PC-9 (cell line): Measurements from ENCODE around the gene SERPINE1. TPM values are rescaled to one million over a fixed set of nuclear protein-coding genes. Genes with fewer than 3 reads are reported as not detected.

ENCODE experiments used
- BruUV-seq: library from RNA; stranded (reverse); fragments of 400-500 nt; replicated peaks from 2 replicates; lab custom pipeline; 2021; lab: Mats Ljungman, UMichigan
- CTCF ChIA-PET: fragments of 300-600 bp; sonication (Branson Sonifier 250); formaldehyde crosslinking; loops from one replicate; lab custom pipeline; 2022; ENCODE audit warnings: antibody characterized with exemption; lab: Charles Lee
- POLR2A ChIA-PET: fragments of 300-600 bp; sonication (Branson Sonifier 250); formaldehyde crosslinking; loops from one replicate; lab custom pipeline; 2022; ENCODE audit warnings: antibody characterized with exemption; ENCODE audit not compliant: unreplicated experiment; lab: Charles Lee
- DNase-seq, 2 experiments: peaks; one replicate each; pipeline versions ENCODE4 v3.0.0 to v3.0.0-alpha.2; 2015 to 2022; ENCODE audit warnings: mixed read lengths in 1 of 2
- H2AFZ ChIP-seq: fragments of 200-600 bp; sonication (generic); 2 replicates; pipeline ENCODE4 v1.8.1; 2017; ENCODE audit warnings: antibody characterized with exemption
- H3F3A ChIP-seq: fragments of 200-600 bp; sonication (generic); 2 replicates; pipeline ENCODE4 v1.8.1; 2017; ENCODE audit warnings: antibody characterized with exemption, mild to moderate bottlenecking, low read depth; ENCODE audit not compliant: insufficient read depth
- H3K27ac ChIP-seq: fragments of 200-600 bp; sonication (generic); 2 replicates; pipeline ENCODE4 v1.6.1; 2016; ENCODE audit warnings: mixed run types
- H3K27me3 ChIP-seq: fragments of 200-600 bp; sonication (generic); 2 replicates; pipeline ENCODE4 v1.6.1; 2016; ENCODE audit warnings: low read depth, mixed run types; ENCODE audit not compliant: insufficient read depth
- H3K36me3 ChIP-seq: fragments of 200-600 bp; sonication (generic); 2 replicates; pipeline ENCODE4 v1.6.1; 2016; ENCODE audit warnings: low read depth, mixed run types
- H3K4me1 ChIP-seq: fragments of 200-600 bp; sonication (generic); replicated peaks from 2 replicates; pipeline ENCODE4 v1.6.1; 2016; ENCODE audit warnings: mixed run types; ENCODE audit not compliant: insufficient read depth
- H3K4me2 ChIP-seq: fragments of 200-600 bp; sonication (generic); 2 replicates; pipeline ENCODE4 v1.6.1; 2017; ENCODE audit warnings: mixed run types
- H3K4me3 ChIP-seq: fragments of 200-600 bp; sonication (generic); 2 replicates; pipeline ENCODE4 v1.6.1; 2016; ENCODE audit warnings: mixed run types
- H3K79me2 ChIP-seq: fragments of 200-600 bp; sonication (generic); 2 replicates; pipeline ENCODE4 v1.6.1; 2017; ENCODE audit warnings: low read depth, mixed run types
- H3K9me2 ChIP-seq: fragments of 200-600 bp; sonication (generic); 2 replicates; pipeline ENCODE4 v1.8.1; 2017; ENCODE audit warnings: mild to moderate bottlenecking; ENCODE audit not compliant: insufficient read depth
- H3K9me3 ChIP-seq: fragments of 200-600 bp; sonication (generic); 2 replicates; pipeline ENCODE4 v1.8.1; 2016; ENCODE audit warnings: low read depth; ENCODE audit not compliant: insufficient read depth
- H4K20me1 ChIP-seq: fragments of 200-600 bp; sonication (generic); 2 replicates; pipeline ENCODE4 v1.8.1; 2017; ENCODE audit not compliant: insufficient read depth
- CTCF ChIP-seq: fragments of 200-600 bp; sonication (generic); conservative IDR thresholded peaks from 2 replicates; pipeline ENCODE4 v1.6.1; 2017; ENCODE audit warnings: mixed run types, antibody characterized with exemption, mild to moderate bottlenecking, moderate library complexity
- EZH2 ChIP-seq: fragments of 200-600 bp; sonication (generic); IDR thresholded peaks from 2 replicates; pipeline ENCODE4 v1.8.0; 2017; ENCODE audit warnings: antibody characterized with exemption, low read depth
- intact Hi-C: fragments of 100-400 bp; cut with micrococcal nuclease; formaldehyde crosslinking; loops from one replicate; pipeline ENCODE4 v1.10.0; 2022; ENCODE audit not compliant: unreplicated experiment
- total RNA-seq: library from RNA; stranded (reverse); gene quantifications from 2 replicates; pipeline ENCODE4 v1.2.3, GENCODE V29; 2021

SERPINE1 gene
- total RNA-seq, 1 experiment from 2014 or later = 36.2 TPM

DNA sequence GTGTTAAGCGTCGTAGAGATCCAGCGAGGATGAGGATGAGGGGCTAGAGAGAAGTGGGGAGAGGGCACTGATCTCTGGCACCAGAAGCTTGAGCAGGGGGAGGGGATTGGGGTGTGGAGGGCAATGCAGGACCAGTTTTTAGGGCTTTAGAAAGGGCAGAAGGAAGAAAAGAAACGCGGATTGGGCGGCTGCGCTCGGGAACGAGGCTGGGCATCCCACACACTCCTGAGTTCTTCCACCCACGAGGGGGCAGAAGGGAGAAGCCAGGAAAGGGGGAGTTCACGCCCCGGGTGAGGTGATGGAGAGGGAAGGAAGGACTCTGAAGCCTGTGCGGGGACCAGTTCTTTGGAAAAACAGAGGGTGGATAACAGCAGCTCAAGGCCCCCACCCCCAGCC is 44.5 kb downstream of the SERPINE1 start:
- CTCF ChIA-PET = interaction anchor here (1.3 kb wide), 1 partner anchor 28 kb away, joined by 5 read pairs; no protein-coding TSS in a partner anchor
- Histone ChIP-seq H3K27ac (no peak overlapping the region), H3K9me2 (no peaks in the 10 kb centered on the region), H3K9me3 (no peaks in the 10 kb centered on the region), H3F3A (peaks cover 15% of the 10 kb centered on the region; the same call in 1 of the 2 replicates), H3K27me3 (peaks cover 68% of the 10 kb centered on the region), H3K4me3 (no peak overlapping the region), H3K4me1 (peaks cover 24% of the 10 kb centered on the region), H3K36me3 (no peaks in the 10 kb centered on the region), H3K4me2 (no peak overlapping the region), H3K79me2 (no peaks in the 10 kb centered on the region), H4K20me1 (no peaks in the 10 kb centered on the region), H2AFZ (no peak overlapping the region)
- POLR2A ChIA-PET = interaction anchor here (0.6 kb wide), 1 partner anchor 14 kb away, joined by 8 read pairs; no protein-coding TSS in a partner anchor
- no peak for DNase-seq
- TF ChIP-seq CTCF = no peak
- no peak for TF ChIP-seq EZH2
- BruUV-seq = no TSS peak
- intact Hi-C loops = no loop called here

GRCh38 chr7:101172005-101172853 is 45.3 kb downstream of the SERPINE1 start:
- no peaks in the 10 kb centered on the region for H3K9me3 ChIP-seq
- H3K4me1 ChIP-seq = peaks cover 24% of the 10 kb centered on the region
- ChIA-PET POLR2A (interaction anchor here (0.6 kb wide), 1 partner anchor 15 kb away, joined by 8 read pairs; no protein-coding TSS in a partner anchor), CTCF (interaction anchor here (0.5 to 0.6 kb wide), 2 partner anchors 73 to 103 kb away, joined by 3 to 5 read pairs; no protein-coding TSS in a partner anchor)
- peaks cover 15% of the 10 kb centered on the region; the same call in 1 of the 2 replicates for H3F3A ChIP-seq
- BruUV-seq = no TSS peak
- H3K4me2 ChIP-seq = no peak overlapping the region
- no peaks in the 10 kb centered on the region for H4K20me1 ChIP-seq
- no peak overlapping the region for H3K27ac ChIP-seq
- H2AFZ ChIP-seq = no peak overlapping the region
- no peaks in the 10 kb centered on the region for H3K36me3 ChIP-seq
- peaks cover 71% of the 10 kb centered on the region for H3K27me3 ChIP-seq
- DNase-seq = no peak
- no peak overlapping the region; the same call in 1 of the 2 replicates for H3K4me3 ChIP-seq
- TF ChIP-seq EZH2 (no peak), CTCF (no peak)
- no peaks in the 10 kb centered on the region for H3K79me2 ChIP-seq
- no peaks in the 10 kb centered on the region for H3K9me2 ChIP-seq
- intact Hi-C loops = no loop called here

- CTCF ChIA-PET = interaction anchor here (0.6 to 1.0 kb wide), 2 partner anchors 88 to 103 kb away, joined by 3 to 7 read pairs; partner anchors contain the start of gene TRIM56
- Histone ChIP-seq H3K4me3 (peak overlapping the region; percentile 47), H3K36me3 (no peaks in the 10 kb centered on the region), H3K27me3 (peaks cover 73% of the 10 kb centered on the region), H4K20me1 (no peaks in the 10 kb centered on the region), H2AFZ (peak overlapping the region; percentile 69), H3K27ac (no peak overlapping the region), H3K4me2 (peak overlapping the region; percentile 76), H3K9me3 (no peaks in the 10 kb centered on the region), H3K9me2 (no peaks in the 10 kb centered on the region), H3F3A (peaks cover 11% of the 10 kb centered on the region; the same call in 1 of the 2 replicates), H3K79me2 (no peaks in the 10 kb centered on the region), H3K4me1 (peaks cover 24% of the 10 kb centered on the region)
- intact Hi-C loops = no loop called here
- BruUV-seq = TSS peak; percentile 23
- TF ChIP-seq CTCF (no peak), EZH2 (no peak)
- peak; percentile 72 to 85 for DNase-seq
- POLR2A ChIA-PET = interaction anchor here (0.6 kb wide), 1 partner anchor 111 kb away, joined by 5 read pairs; no protein-coding TSS in a partner anchor
These were observed 46.2 kb downstream of the SERPINE1 start for GRCh38 chr7:101172854-101173751.
